HG02981 (cell line): ENCODE measurements around the gene FTL.
"Not testable (repeated sequence)": the region's sequence is repeated elsewhere in the genome, so short reads cannot be mapped to it uniquely, and the experiment has no call there.

Experiments used
- ATAC-seq: cut with Tn5 transposase; IDR thresholded peaks from one replicate; pipeline ENCODE4 v1.9.1; 2021; ENCODE audit warnings: mild to moderate bottlenecking, moderate library complexity; ENCODE audit not compliant: unreplicated experiment

FTL gene

DNA sequence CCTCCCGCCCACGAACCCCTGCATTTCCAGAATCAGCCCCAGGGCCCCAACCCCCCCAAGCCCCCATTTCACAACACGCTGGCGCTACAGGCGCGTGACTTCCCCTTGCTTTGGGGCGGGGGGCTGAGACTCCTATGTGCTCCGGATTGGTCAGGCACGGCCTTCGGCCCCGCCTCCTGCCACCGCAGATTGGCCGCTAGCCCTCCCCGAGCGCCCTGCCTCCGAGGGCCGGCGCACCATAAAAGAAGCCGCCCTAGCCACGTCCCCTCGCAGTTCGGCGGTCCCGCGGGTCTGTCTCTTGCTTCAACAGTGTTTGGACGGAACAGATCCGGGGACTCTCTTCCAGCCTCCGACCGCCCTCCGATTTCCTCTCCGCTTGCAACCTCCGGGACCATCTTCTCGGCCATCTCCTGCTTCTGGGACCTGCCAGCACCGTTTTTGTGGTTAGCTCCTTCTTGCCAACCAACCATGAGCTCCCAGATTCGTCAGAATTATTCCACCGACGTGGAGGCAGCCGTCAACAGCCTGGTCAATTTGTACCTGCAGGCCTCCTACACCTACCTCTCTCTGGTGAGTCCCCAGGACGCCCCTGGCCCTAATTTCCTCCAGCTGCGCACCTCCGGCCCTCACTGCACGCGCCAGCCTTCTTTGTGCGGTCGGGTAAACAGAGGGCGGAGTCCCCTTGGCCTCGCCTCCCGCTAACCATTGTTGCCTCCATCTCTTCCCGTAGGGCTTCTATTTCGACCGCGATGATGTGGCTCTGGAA lies at the start of gene FTL:
FTL (plus strand) TSS at position 270 of the 766 bp plus-strand sequence; CDS start at position 469, 199 bp downstream.
- peak; percentile 51 for ATAC-seq

GRCh38 chr19:48915757-48916156 lies 49.4 kb upstream of the FTL start:
- ATAC-seq = no peak

- ATAC-seq = no peak
These were observed 47.0 kb upstream of the FTL start for GRCh38 chr19:48918071-48918470.

DNA sequence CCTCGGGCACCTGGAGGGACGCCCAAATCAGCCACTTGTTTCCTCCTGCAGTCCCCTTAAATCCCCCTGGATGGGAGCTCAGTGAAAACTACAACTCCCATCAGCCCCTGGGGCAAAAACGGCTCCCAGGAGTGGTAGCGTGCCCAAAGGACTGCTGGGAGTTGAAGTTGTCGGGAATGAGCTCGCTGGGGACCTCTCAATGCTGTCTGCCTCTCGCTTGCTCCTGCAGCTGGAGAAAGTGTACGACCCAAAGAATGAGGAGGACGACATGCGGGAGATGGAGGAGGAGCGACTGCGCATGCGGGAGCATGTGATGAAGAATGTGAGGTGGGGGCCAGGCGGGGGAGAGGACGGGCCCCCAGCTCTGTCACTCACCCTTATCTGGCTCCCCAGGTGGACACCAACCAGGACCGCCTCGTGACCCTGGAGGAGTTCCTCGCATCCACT lies 46.3 kb upstream of the FTL start:
- no peak for ATAC-seq

DNA sequence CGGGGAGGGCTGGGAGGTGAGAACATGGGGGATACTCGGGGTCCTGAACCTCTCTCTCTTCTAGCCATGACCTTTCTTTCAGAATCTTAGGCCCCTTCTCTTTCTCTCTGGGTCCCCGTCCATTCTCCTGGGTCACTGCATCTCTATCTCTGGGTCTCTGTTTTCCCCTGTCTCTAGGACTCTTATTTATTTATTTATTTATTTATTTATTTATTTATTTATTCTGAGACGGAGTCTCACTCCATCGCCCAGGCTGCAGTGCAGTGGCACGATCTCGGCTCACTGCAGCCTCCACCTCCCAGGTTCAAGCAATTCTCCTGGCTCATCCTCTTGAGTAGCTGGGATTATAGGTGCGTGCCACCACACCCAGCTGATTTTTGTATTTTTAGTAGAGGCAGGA lies 45.8 kb upstream of the FTL start:
- not testable (repeated sequence) for ATAC-seq

GRCh38 chr19:48920949-48921348 lies 44.2 kb upstream of the FTL start:
- ATAC-seq = no peak

- no peak for ATAC-seq
These were observed 43.2 kb upstream of the FTL start for GRCh38 chr19:48921721-48922500.

GRCh38 chr19:48922548-48923490 lies 42.3 kb upstream of the FTL start:
- ATAC-seq = no peak

- ATAC-seq = no peak
These were observed 39.8 kb upstream of the FTL start for GRCh38 chr19:48925240-48925843.

DNA sequence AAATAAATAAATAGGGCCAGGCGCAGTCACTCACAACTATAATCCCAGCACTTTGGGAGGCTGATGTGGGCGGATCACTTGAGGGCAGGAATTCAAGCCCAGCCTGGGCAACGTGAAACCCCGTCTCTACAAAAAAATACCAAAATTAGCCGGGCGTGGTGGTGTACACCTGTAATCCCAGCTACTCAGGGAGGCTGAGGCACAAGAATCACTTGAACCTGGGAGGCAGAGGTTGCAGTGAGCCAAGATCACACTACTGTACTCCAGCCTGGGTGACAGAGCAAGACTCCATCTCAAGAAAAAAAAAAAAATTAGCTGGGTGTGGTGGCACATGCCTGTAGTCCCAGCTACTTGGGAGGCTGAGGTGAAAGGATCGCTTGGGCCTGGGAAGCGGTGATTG lies 39.2 kb upstream of the FTL start:
- ATAC-seq = not testable (repeated sequence)

GRCh38 chr19:48926909-48927308 lies 38.2 kb upstream of the FTL start:
- no peak for ATAC-seq

- ATAC-seq = not testable (repeated sequence)
These were observed 37.4 kb upstream of the FTL start for GRCh38 chr19:48927692-48928091.

DNA sequence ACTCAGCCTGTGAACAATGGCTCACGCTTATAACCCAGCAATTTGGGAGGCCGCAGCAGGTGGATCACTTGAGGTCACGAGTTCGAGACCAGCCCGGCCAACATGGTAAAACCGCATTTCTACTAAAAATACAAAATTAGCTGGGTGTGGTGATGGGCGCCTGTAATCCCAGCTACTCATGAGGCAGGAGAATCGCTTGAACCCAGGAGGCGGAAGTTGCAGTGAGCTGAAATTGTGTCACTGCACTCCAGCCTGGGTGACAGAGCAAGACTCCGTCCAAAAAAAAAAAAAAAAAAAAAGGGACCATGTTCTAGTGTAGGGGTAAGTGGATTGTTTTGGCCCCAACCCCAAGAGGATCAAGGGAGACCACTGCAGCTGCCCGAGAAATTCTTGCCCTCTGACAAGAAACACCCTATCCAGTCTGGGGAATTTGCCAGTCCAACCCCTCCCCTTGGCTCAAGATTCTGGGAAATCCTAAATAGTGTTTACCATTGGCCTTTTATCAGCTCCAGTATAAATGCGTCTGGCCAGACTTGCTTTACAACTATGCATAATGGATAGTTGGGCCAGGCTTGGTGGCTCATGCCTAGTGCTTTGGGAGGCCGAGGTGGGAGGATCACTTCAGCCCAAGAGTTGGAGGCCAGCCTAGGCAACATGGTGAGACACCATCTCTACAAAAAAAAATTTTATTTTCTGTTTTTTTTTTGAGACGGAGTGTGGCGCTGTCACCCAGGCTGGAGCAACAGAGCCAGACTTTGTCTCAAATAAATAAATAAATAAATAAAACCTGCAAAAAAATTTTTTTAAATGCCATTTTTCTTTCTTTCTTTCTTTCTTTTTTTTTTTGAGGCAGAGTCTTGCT lies 36.7 kb upstream of the FTL start:
- ATAC-seq = no peak

- ATAC-seq = no peak
These were observed 31.7 kb upstream of the FTL start, which contains the start of gene DHDH for GRCh38 chr19:48933382-48933932. Gene DHDH, plus strand, starts transcription at chr19:48933699. Its CDS starts 23 bp downstream, at chr19:48933722.

GRCh38 chr19:48934837-48935236 lies 30.3 kb upstream of the FTL start:
- ATAC-seq = no peak

DNA sequence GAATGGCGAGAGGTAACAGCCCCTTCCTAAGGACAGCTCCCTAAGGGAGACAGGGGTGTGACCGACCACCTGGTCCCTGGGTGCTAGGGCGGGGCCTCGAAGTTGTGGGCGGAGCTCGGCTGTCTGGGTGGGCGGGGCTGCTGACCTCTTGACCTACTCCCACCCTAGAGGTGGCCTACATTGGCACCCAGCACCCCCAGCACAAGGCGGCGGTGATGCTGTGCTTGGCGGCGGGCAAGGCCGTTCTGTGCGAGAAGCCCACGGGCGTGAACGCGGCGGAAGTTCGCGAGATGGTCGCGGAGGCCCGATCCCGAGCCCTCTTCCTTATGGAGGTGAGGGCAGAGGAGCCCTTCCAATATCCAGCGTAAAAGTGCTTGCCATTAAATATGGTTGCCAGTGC lies 29.2 kb upstream of the FTL start:
- ATAC-seq = no peak

GRCh38 chr19:48938256-48938655 lies 26.9 kb upstream of the FTL start:
- no peak for ATAC-seq

DNA sequence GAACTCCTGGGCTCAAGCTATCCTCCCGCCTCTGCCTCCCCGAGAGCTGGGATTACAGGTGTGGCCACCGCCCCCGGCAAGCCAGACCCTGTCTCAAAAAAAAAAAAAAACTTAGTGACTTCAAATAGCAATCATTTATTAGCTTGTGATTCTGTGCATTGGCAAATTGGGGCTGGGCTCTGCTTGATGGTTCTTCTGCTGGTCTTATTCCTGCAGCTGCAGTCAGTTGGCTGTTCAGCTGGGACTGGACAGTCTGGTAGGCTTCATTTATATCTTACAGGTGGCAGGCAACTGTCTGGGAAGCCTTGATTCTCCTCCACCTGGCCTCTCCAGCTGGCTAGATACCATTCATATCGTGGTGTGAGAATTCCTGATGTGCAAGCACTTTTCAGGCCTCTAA lies 24.2 kb upstream of the FTL start:
- no peak for ATAC-seq

- ATAC-seq = no peak
These were observed 22.0 kb upstream of the FTL start for GRCh38 chr19:48943081-48943480.
